Caco-2 (cell line): ENCODE measurements around the gene SLC22A17. TPM values are rescaled to one million over a fixed set of nuclear protein-coding genes. Genes with fewer than 3 reads are reported as not detected.

Experiments
- BruUV-seq: library from RNA; stranded (reverse); fragments of 400-500 nt; replicated peaks from 2 replicates; lab custom pipeline; 2021; lab: Mats Ljungman, UMichigan
- CTCF ChIA-PET: fragments of 300-600 bp; sonication (Branson Sonifier 250); formaldehyde crosslinking; loops from one replicate; lab custom pipeline; 2022; ENCODE audit warnings: antibody characterized with exemption; lab: Charles Lee
- POLR2A ChIA-PET: fragments of 300-600 bp; sonication (Branson Sonifier 250); formaldehyde crosslinking; loops from one replicate; lab custom pipeline; 2022; ENCODE audit warnings: antibody characterized with exemption; lab: Charles Lee
- DNase-seq, 2 experiments: peaks; one replicate each; pipeline versions ENCODE4 v3.0.0 to v3.0.0-alpha.2; 2020 to 2022
- H3K27me3 ChIP-seq: replicated peaks from 2 replicates; pipeline ENCODE4 v1.6.0; 2011; ENCODE audit warnings: low read length; ENCODE audit not compliant: control insufficient read depth, insufficient read depth
- H3K36me3 ChIP-seq: 2 replicates; pipeline ENCODE4 v1.5.1; 2011; ENCODE audit warnings: low read length; ENCODE audit not compliant: control insufficient read depth, insufficient read depth
- H3K4me1 ChIP-seq: fragments of 250-450 bp; sonication (Bioruptor Pico); 2 replicates; pipeline ENCODE4 v1.5.1; 2020; ENCODE audit warnings: mild to moderate bottlenecking
- H3K4me3 ChIP-seq: 2 replicates; pipeline ENCODE4 v1.5.1; 2011; ENCODE audit warnings: low read depth, mild to moderate bottlenecking, control low read depth, low read length
- H3K9me3 ChIP-seq: fragments of 250-450 bp; sonication (Bioruptor Pico); 2 replicates; pipeline ENCODE4 v1.5.1; 2020; ENCODE audit warnings: mild to moderate bottlenecking, moderate library complexity
- H3K27ac Mint-ChIP-seq: one replicate; pipeline ENCODE4 v1.8.0; 2022; ENCODE audit warnings: mixed read lengths; ENCODE audit not compliant: unreplicated experiment
- H3K27me3 Mint-ChIP-seq: one replicate; pipeline ENCODE4 v1.8.0; 2022; ENCODE audit warnings: mixed read lengths; ENCODE audit not compliant: insufficient read depth, unreplicated experiment
- H3K36me3 Mint-ChIP-seq: one replicate; pipeline ENCODE4 v1.8.0; 2022; ENCODE audit warnings: mild to moderate bottlenecking, mixed read lengths; ENCODE audit not compliant: insufficient read depth, unreplicated experiment
- H3K4me1 Mint-ChIP-seq: one replicate; pipeline ENCODE4 v1.8.0; 2022; ENCODE audit warnings: low read depth, mixed read lengths; ENCODE audit not compliant: unreplicated experiment
- H3K4me3 Mint-ChIP-seq: one replicate; pipeline ENCODE4 v1.8.0; 2022; ENCODE audit warnings: mild to moderate bottlenecking, moderate library complexity, mixed read lengths; ENCODE audit not compliant: unreplicated experiment
- H3K9me3 Mint-ChIP-seq: one replicate; pipeline ENCODE4 v1.8.0; 2022; ENCODE audit warnings: mixed read lengths; ENCODE audit not compliant: unreplicated experiment
- CTCF ChIP-seq, 2 experiments: fragments of 200-600 bp in 1 of 2; IDR thresholded peaks; 1 replicate in 1 of 2; 2 replicates in 1 of 2; pipeline versions ENCODE4 v1.5.1 to v1.8.0; 2011 to 2022; ENCODE audit warnings: antibody characterized with exemption in 1 of 2, control low read depth in 1 of 2, inconsistent platforms in 1 of 2, low read depth in 1 of 2, low read length in 1 of 2, mild to moderate bottlenecking in 1 of 2, moderate library complexity in 1 of 2; ENCODE audit not compliant: insufficient read depth in 1 of 2, severe bottlenecking in 1 of 2, unreplicated experiment in 1 of 2
- intact Hi-C: fragments of 100-400 bp; cut with micrococcal nuclease; formaldehyde crosslinking; loops from one replicate; pipeline ENCODE4 v1.10.0; 2022; ENCODE audit not compliant: unreplicated experiment
- total RNA-seq: library from RNA; stranded (reverse); gene quantifications from 2 replicates; pipeline ENCODE4 v1.2.3, GENCODE V29; 2022

The SLC22A17 gene
- total RNA-seq, 1 experiment from 2014 or later = 3.1 TPM

GRCh38 chr14:23299986-23300686 is 52.6 kb downstream of the SLC22A17 start:
- Mint-ChIP-seq H3K36me3 (peaks cover 22% of the 10 kb centered on the region), H3K27me3 (no peaks in the 10 kb centered on the region), H3K4me3 (peak overlapping the region; percentile 100), H3K27ac (peak overlapping the region; percentile 90), H3K9me3 (no peaks in the 10 kb centered on the region), H3K4me1 (peaks cover 6% of the 10 kb centered on the region)
- DNase-seq = no peak
- ChIA-PET POLR2A (interaction anchor here (1.5 to 3.9 kb wide), 2 partner anchors 14 to 21 kb away, joined by 12 to 39 read pairs; partner anchors contain the start of genes HOMEZ and PABPN1), CTCF (interaction anchor here (0.7 to 2.4 kb wide), 4 partner anchors 14 to 97 kb away, joined by 4 to 19 read pairs (median 10); partner anchors contain the start of genes HOMEZ and PABPN1)
- no TSS peak for BruUV-seq
- Histone ChIP-seq H3K9me3 (no peaks in the 10 kb centered on the region), H3K4me1 (peaks cover 18% of the 10 kb centered on the region; the same call in 1 of the 2 replicates), H3K36me3 (no peaks in the 10 kb centered on the region), H3K4me3 (peak overlapping the region; percentile 71), H3K27me3 (no peaks in the 10 kb centered on the region)
- no peak for TF ChIP-seq CTCF (IDR thresholded peaks at IDR 0.05; ENCODE audit: insufficient read depth in 1 of 2, low read depth in 1 of 2, low read length in 1 of 2, severe bottlenecking in 1 of 2, unreplicated experiment in 1 of 2)
- intact Hi-C loops = loop anchor here (1.0 to 5.0 kb wide), 3 partner anchors 35 to 198 kb away; partner anchors contain the start of gene CIROP

GRCh38 chr14:23299211-23299957 is 53.3 kb downstream of the SLC22A17 start:
- ChIA-PET POLR2A (no interaction called here), CTCF (interaction anchor here (0.7 kb wide), 1 partner anchor 96 kb away, joined by 4 read pairs; no protein-coding TSS in a partner anchor)
- Mint-ChIP-seq H3K36me3 (peaks cover 22% of the 10 kb centered on the region), H3K4me1 (no peaks in the 10 kb centered on the region), H3K4me3 (peak overlapping the region; percentile 100), H3K9me3 (no peaks in the 10 kb centered on the region), H3K27me3 (no peaks in the 10 kb centered on the region), H3K27ac (no peak overlapping the region)
- DNase-seq = no peak
- no peak for TF ChIP-seq CTCF (IDR thresholded peaks at IDR 0.05; ENCODE audit: insufficient read depth in 1 of 2, low read depth in 1 of 2, low read length in 1 of 2, severe bottlenecking in 1 of 2, unreplicated experiment in 1 of 2)
- peaks cover 18% of the 10 kb centered on the region; the same call in 1 of the 2 replicates for H3K4me1 ChIP-seq
- H3K36me3 ChIP-seq = no peaks in the 10 kb centered on the region
- no TSS peak for BruUV-seq
- H3K27me3 ChIP-seq = no peaks in the 10 kb centered on the region
- H3K9me3 ChIP-seq = no peaks in the 10 kb centered on the region
- intact Hi-C loops = loop anchor here (1.0 to 5.0 kb wide), 2 partner anchors 34 to 197 kb away; partner anchors contain the start of gene CIROP
- no peak overlapping the region for H3K4me3 ChIP-seq
